Endothelial cell of umbilical vein (primary cell): ENCODE results near the gene SKOR1. TPM values are rescaled to one million over a fixed set of nuclear protein-coding genes. Genes with fewer than 3 reads are reported as not detected.

Source experiments
- BruUV-seq: library from RNA; stranded (reverse); fragments of 400-500 nt; replicated peaks from 2 replicates; lab custom pipeline; 2021; lab: Mats Ljungman, UMichigan
- CTCF ChIA-PET: fragments of 300-600, 350-600 bp; sonication (Branson Sonifier 250); formaldehyde crosslinking; loops from one replicate; lab custom pipeline; 2021; ENCODE audit warnings: antibody characterized with exemption, inconsistent platforms; lab: Charles Lee
- POLR2A ChIA-PET: fragments of 300-600, 350-600 bp; sonication (Branson Sonifier 250); formaldehyde crosslinking; loops from one replicate; lab custom pipeline; 2021; ENCODE audit warnings: antibody characterized with exemption, inconsistent platforms; lab: Charles Lee
- DNase-seq: peaks from one replicate; pipeline ENCODE4 v3.0.0-alpha.2; 2011; ENCODE audit warnings: low read depth, low spot score
- FAIRE-seq: peaks from 2 replicates; lab custom pipeline; 2011; peaks lifted over from hg19 to GRCh38; lab: Jason Lieb, UNC
- H2AFZ ChIP-seq: 2 replicates; pipeline ENCODE4 v1.6.0; 2012; ENCODE audit warnings: low read depth, low read length, control low read depth, inconsistent platforms
- H3K27ac ChIP-seq: 2 replicates; pipeline ENCODE4 v1.5.1; 2011; ENCODE audit warnings: low read depth, mild to moderate bottlenecking, control low read depth, low read length, moderate library complexity; ENCODE audit not compliant: insufficient read depth
- H3K27me3 ChIP-seq, 2 experiments: 2 replicates each; pipeline versions ENCODE4 v1.6.0 to v1.6.1; 2011; ENCODE audit warnings: low read length in 2 of 2, mixed read lengths in 1 of 2; ENCODE audit not compliant: control insufficient read depth in 2 of 2, insufficient read depth in 2 of 2
- H3K36me3 ChIP-seq, 2 experiments: 2 replicates in 1 of 2; 3 replicates in 1 of 2; pipeline ENCODE4 v1.5.1; 2011; ENCODE audit warnings: low read length in 2 of 2, mild to moderate bottlenecking in 1 of 2, moderate library complexity in 1 of 2; ENCODE audit not compliant: control insufficient read depth in 2 of 2, insufficient read depth in 2 of 2; ENCODE audit errors: extremely low read depth in 1 of 2
- H3K4me1 ChIP-seq: 3 replicates; pipeline ENCODE4 v1.5.1; 2011; ENCODE audit warnings: mild to moderate bottlenecking, low read length; ENCODE audit not compliant: control insufficient read depth, insufficient read depth; ENCODE audit errors: extremely low read depth
- H3K4me2 ChIP-seq: 2 replicates; pipeline ENCODE4 v1.6.1; 2011; ENCODE audit warnings: low read length, control low read depth, mixed read lengths; ENCODE audit not compliant: insufficient read depth
- H3K4me3 ChIP-seq, 3 experiments: fragments of 200-600 bp in 1 of 3; sonication (generic), shearing (Covaris generic) in 1 of 3; replicated peaks in 1 of 3; 2 replicates each; pipeline ENCODE4 v1.5.1; 2011 to 2016; ENCODE audit warnings: control low read depth in 3 of 3, low read length in 3 of 3, mild to moderate bottlenecking in 2 of 3, inconsistent platforms in 1 of 3, low read depth in 1 of 3, moderate library complexity in 1 of 3; ENCODE audit not compliant: insufficient read depth in 1 of 3
- H3K79me2 ChIP-seq: 2 replicates; pipeline ENCODE4 v1.6.0; 2012; ENCODE audit warnings: low read length, inconsistent platforms; ENCODE audit not compliant: control insufficient read depth, insufficient read depth
- H3K9ac ChIP-seq: replicated peaks from 2 replicates; pipeline ENCODE3; 2011; ENCODE audit warnings: low read length, control low read depth; ENCODE audit not compliant: insufficient read depth; ENCODE audit errors: extremely low read depth
- H3K9me1 ChIP-seq: replicated peaks from 3 replicates; pipeline ENCODE4 v1.6.0; 2011; ENCODE audit warnings: mild to moderate bottlenecking, low read length; ENCODE audit not compliant: control insufficient read depth, insufficient read depth; ENCODE audit errors: extremely low read depth
- H3K9me3 ChIP-seq: replicated peaks from 2 replicates; pipeline ENCODE4 v1.5.1; 2012; ENCODE audit warnings: low read length, inconsistent platforms; ENCODE audit not compliant: control insufficient read depth, insufficient read depth
- H4K20me1 ChIP-seq: replicated peaks from 2 replicates; pipeline ENCODE3; 2011; ENCODE audit warnings: mild to moderate bottlenecking, low read length; ENCODE audit not compliant: control insufficient read depth, insufficient read depth; ENCODE audit errors: extremely low read depth
- CTCF ChIP-seq, 2 donors: IDR thresholded peaks; 1 replicate in 1 of 2; 2 replicates in 1 of 2; pipeline ENCODE4 v1.5.1; 2011; ENCODE audit warnings: low read length in 2 of 2, mild to moderate bottlenecking in 2 of 2, moderate library complexity in 2 of 2, control low read depth in 1 of 2, inconsistent platforms in 1 of 2, low read depth in 1 of 2; ENCODE audit not compliant: insufficient read depth in 1 of 2; ENCODE audit errors: extremely low read depth in 1 of 2
- EZH2 ChIP-seq: IDR thresholded peaks from 2 replicates; pipeline ENCODE4 v1.6.1; 2012; ENCODE audit warnings: borderline replicate concordance, low read depth, mild to moderate bottlenecking, moderate library complexity, low read length, inconsistent platforms; ENCODE audit not compliant: severe bottlenecking
- FOS ChIP-seq: IDR thresholded peaks from 2 replicates; pipeline ENCODE4 v1.6.1; 2011; ENCODE audit warnings: mild to moderate bottlenecking, low read length, moderate library complexity, borderline replicate concordance; ENCODE audit not compliant: insufficient read depth
- GATA2 ChIP-seq: IDR thresholded peaks from 2 replicates; pipeline ENCODE4 v1.7.0; 2011; ENCODE audit warnings: low read depth, mild to moderate bottlenecking, moderate library complexity, mixed read lengths, low read length; ENCODE audit not compliant: insufficient read length, insufficient read depth
- JUN ChIP-seq: IDR thresholded peaks from 2 replicates; pipeline ENCODE4 v1.6.1; 2011; ENCODE audit warnings: borderline replicate concordance, low read depth; ENCODE audit not compliant: insufficient read length, insufficient read depth
- MYC ChIP-seq: IDR thresholded peaks from one replicate; pipeline ENCODE4 v1.6.1; 2011; ENCODE audit warnings: mild to moderate bottlenecking, low read depth, low read length
- POLR2A ChIP-seq: IDR thresholded peaks from 2 replicates; pipeline ENCODE4 v1.6.1; 2012; ENCODE audit warnings: low read depth, mild to moderate bottlenecking, control low read depth, low read length
- POLR2AphosphoS5 ChIP-seq: IDR thresholded peaks from 2 replicates; pipeline ENCODE4 v1.6.1; 2012; ENCODE audit warnings: low read depth, mild to moderate bottlenecking, control low read depth, low read length, moderate library complexity; ENCODE audit not compliant: insufficient read depth
- dilution Hi-C: fragments of 300-500 bp; cut with MboI; formaldehyde crosslinking; loops from one replicate; pipeline ENCODE4 v1.15.0; 2019; ENCODE audit warnings: low sequenced_read_pairs; ENCODE audit not compliant: extremely low pct_ligation_motif_present
- intact Hi-C: fragments of 100-400 bp; cut with micrococcal nuclease; formaldehyde crosslinking; loops from one replicate; pipeline ENCODE4 v1.10.0; 2022
- polyA plus RNA-seq, 4 experiments: library from polyadenylated mRNA; depleted of rRNA in 3 of 4; stranded (reverse) in 3 of 4; unstranded in 1 of 4; fragments of >200 nt; gene quantifications; 2 replicates each; pipeline versions ENCODE4 v1.2.1 to v1.2.3, GENCODE V29; 2011 to 2012; ENCODE audit warnings: missing spikeins in 1 of 4
- total RNA-seq: library from RNA; stranded (reverse); gene quantifications from 2 replicates; pipeline ENCODE4 v1.2.3, GENCODE V29; 2021
- TF ChIP-seq, protein P1 (sequence below): IDR thresholded peaks from 2 replicates; pipeline ENCODE4 v1.6.1; 2011; ENCODE audit not compliant: insufficient read depth, insufficient read length

The SKOR1 gene
- total and polyA plus RNA-seq, 2 donors (not counting 3 experiments of a cell fraction or from before 2014, with no cell fraction given): 0.06 to 0.15 TPM

- H3K4me3 ChIP-seq: no peak overlapping the region
- H4K20me1 ChIP-seq: no peaks in the 10 kb centered on the region
- H3K36me3 ChIP-seq: no peaks in the 10 kb centered on the region
- H3K27me3 ChIP-seq: no peaks in the 10 kb centered on the region
- H3K4me2 ChIP-seq: no peak overlapping the region
- no peak for FAIRE-seq
- H3K27ac ChIP-seq: no peak overlapping the region
- no peak for DNase-seq
- H3K9ac ChIP-seq: no peak overlapping the region
- H3K9me1 ChIP-seq: no peaks in the 10 kb centered on the region
- no peak for TF ChIP-seq MYC
- TF ChIP-seq CTCF (IDR thresholded peaks at IDR 0.05; ENCODE audit: extremely low read depth in 1 of 2, insufficient read depth in 1 of 2, low read depth in 1 of 2, low read length in 2 of 2): no peak
- TF ChIP-seq FOS: no peak
- TF ChIP-seq POLR2A: no peak
- TF ChIP-seq EZH2: no peak
- TF ChIP-seq JUN: no peak
- TF ChIP-seq, protein P1, sequence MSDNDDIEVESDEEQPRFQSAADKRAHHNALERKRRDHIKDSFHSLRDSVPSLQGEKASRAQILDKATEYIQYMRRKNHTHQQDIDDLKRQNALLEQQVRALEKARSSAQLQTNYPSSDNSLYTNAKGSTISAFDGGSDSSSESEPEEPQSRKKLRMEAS: no peak
- TF ChIP-seq POLR2AphosphoS5: no peak
- TF ChIP-seq GATA2: no peak
- dilution Hi-C loops (no loop called here), intact Hi-C loops (no loop called here)
- CTCF ChIA-PET: no interaction called here
- H3K4me1 ChIP-seq: no peaks in the 10 kb centered on the region
- POLR2A ChIA-PET: no interaction called here
- no TSS peak for BruUV-seq
- no peaks in the 10 kb centered on the region for H3K79me2 ChIP-seq
- H2AFZ ChIP-seq: no peak overlapping the region
- H3K9me3 ChIP-seq: no peaks in the 10 kb centered on the region
Observed at GRCh38 chr15:67803299-67803698, 22.0 kb upstream of the SKOR1 start.
